ENCODE results near the gene PHAX. TPM values are rescaled to one million over a fixed set of nuclear protein-coding genes. Genes with fewer than 3 reads are reported as not detected.

PHAX gene
- total RNA-seq, 5 donors from 2014 or later (not counting 1 experiment from before 2014, with no cell fraction given) = 19.7 to 37.3 (median 30.3) TPM

DNA sequence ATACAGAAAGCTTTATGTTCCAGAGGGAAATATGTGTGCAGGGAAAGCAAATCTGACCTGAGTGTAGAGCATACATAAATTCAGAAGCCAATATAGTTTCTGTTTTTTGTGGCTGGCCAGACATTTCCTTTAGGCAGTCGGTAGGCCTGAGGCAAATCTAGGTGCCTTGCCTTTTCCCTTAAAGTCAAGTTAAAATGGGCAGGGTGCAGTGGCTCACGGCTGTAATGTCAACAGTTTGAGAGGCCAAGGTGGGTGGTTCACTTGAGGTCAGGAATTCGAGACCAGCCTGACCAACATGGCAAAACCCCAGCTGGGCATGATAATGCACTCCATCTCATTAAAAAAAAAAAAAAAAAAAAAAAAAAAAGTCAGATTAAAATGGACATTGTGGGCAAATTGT lies 31.2 kb downstream of the PHAX start:
- Histone ChIP-seq H3K36me3 (ENCODE audit: control insufficient read depth in 2 of 2, extremely low read depth in 1 of 2, insufficient read depth in 1 of 2, low read length in 1 of 2) (peaks cover 0 to 2% of the 10 kb centered on the region in 2 donors), H3K4me1 (ENCODE audit: control insufficient read depth in 1 of 2, extremely low read depth in 1 of 2, insufficient read depth in 2 of 2, low read length in 2 of 2) (no peaks in the 10 kb centered on the region), H3K4me3 (ENCODE audit: control insufficient read depth in 1 of 2, extremely low read depth in 1 of 2, low read length in 1 of 2) (no peak overlapping the region), H3K27me3 (replicated peaks in 1 of 2; ENCODE audit: control insufficient read depth in 2 of 2, extremely low read depth in 1 of 2, insufficient read depth in 2 of 2, low read length in 1 of 2) (no peaks in the 10 kb centered on the region), H3K9me3 (no peaks in the 10 kb centered on the region), H3K27ac (ENCODE audit: low read length) (no peak overlapping the region)
- ChIA-PET CTCF (no interaction called here), POLR2A (no interaction called here)
- Mint-ChIP-seq H3K27ac (no peak overlapping the region), H3K27me3 (no peaks in the 10 kb centered on the region), H3K4me3 (no peak overlapping the region), H3K36me3 (peaks cover 3% of the 10 kb centered on the region), H3K9me3 (no peaks in the 10 kb centered on the region), H3K4me1 (no peaks in the 10 kb centered on the region)
- DNase-seq (no peak), ATAC-seq (replicated peaks in 1 of 4) (no peak)
- 80% methylated on average over 1 of the region's 3 CpGs for WGBS (ENCODE audit: insufficient coverage)

DNA sequence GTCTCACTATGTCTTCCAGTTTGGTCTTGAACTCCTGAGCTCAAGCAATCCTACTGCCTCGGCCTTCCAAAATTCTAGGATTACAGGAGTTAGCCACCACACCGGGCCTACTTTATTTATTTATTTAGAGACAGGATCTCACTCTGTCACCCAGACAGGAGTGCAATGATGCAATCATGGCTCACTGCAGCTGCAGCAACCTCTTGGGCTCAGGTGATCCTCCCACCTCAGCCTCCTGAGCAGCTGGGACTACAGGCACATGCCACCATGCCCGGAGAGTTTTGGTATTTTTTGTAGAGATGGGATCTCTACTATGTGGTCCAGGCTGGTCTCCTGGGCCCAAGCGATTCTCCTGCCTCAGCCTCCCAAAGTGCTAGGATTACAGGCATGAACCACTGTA lies 32.8 kb downstream of the PHAX start:
- ATAC-seq (replicated peaks in 1 of 4) = no peak
- no peaks in the 10 kb centered on the region for H3K27me3 Mint-ChIP-seq
- no peaks in the 10 kb centered on the region for H3K4me1 Mint-ChIP-seq
- Histone ChIP-seq H3K4me1 (ENCODE audit: control insufficient read depth in 1 of 2, extremely low read depth in 1 of 2, insufficient read depth in 2 of 2, low read length in 2 of 2) (no peaks in the 10 kb centered on the region), H3K9me3 (no peaks in the 10 kb centered on the region), H3K27ac (ENCODE audit: low read length) (no peak overlapping the region), H3K4me3 (ENCODE audit: control insufficient read depth in 1 of 2, extremely low read depth in 1 of 2, low read length in 1 of 2) (no peak overlapping the region), H3K36me3 (ENCODE audit: control insufficient read depth in 2 of 2, extremely low read depth in 1 of 2, insufficient read depth in 1 of 2, low read length in 1 of 2) (no peaks in the 10 kb centered on the region), H3K27me3 (replicated peaks in 1 of 2; ENCODE audit: control insufficient read depth in 2 of 2, extremely low read depth in 1 of 2, insufficient read depth in 2 of 2, low read length in 1 of 2) (no peaks in the 10 kb centered on the region)
- H3K4me3 Mint-ChIP-seq = no peak overlapping the region
- ChIA-PET CTCF (no interaction called here), POLR2A (no interaction called here)
- 94% methylated on average over 3 of the region's 4 CpGs for WGBS (ENCODE audit: insufficient coverage)
- no peaks in the 10 kb centered on the region for H3K9me3 Mint-ChIP-seq
- no peaks in the 10 kb centered on the region for H3K36me3 Mint-ChIP-seq
- DNase-seq = no peak
- H3K27ac Mint-ChIP-seq = no peak overlapping the region

DNA sequence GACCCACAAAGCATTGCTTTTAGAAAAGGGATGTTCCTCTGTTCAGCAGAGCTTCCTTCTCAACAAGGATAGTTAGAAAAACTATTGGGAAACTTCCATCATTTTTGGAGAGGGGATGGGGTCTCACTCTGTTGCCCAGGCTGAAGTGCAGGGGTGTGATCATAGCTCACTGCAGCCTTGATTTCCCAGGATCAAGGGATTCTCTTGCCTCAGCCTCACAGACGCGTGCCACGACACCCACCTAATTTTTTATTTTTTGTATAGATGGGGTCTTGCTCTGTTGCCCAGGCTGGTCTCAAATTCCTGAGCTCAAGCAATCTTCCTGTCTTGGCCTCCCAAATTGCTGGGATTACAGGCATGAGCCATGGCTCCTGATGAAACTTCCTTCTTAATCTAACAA lies 34.8 kb downstream of the PHAX start:
- CTCF ChIA-PET = no interaction called here
- H3K4me1 ChIP-seq (ENCODE audit: control insufficient read depth in 1 of 2, extremely low read depth in 1 of 2, insufficient read depth in 2 of 2, low read length in 2 of 2) = no peaks in the 10 kb centered on the region
- H3K4me3 ChIP-seq (ENCODE audit: control insufficient read depth in 1 of 2, extremely low read depth in 1 of 2, low read length in 1 of 2) = no peak overlapping the region
- no peak overlapping the region for H3K4me3 Mint-ChIP-seq
- POLR2A ChIA-PET = interaction anchor here in 1 of 2 donors (0.6 kb wide), 1 partner anchor 23 kb away, joined by 5 read pairs; no protein-coding TSS in a partner anchor
- H3K4me1 Mint-ChIP-seq = no peaks in the 10 kb centered on the region
- no peaks in the 10 kb centered on the region for H3K36me3 Mint-ChIP-seq
- H3K9me3 Mint-ChIP-seq = no peaks in the 10 kb centered on the region
- no CpG with 5 or more reads among the region's 3 CpGs for WGBS (ENCODE audit: insufficient coverage)
- H3K27ac ChIP-seq (ENCODE audit: low read length) = no peak overlapping the region
- no peak for DNase-seq
- no peaks in the 10 kb centered on the region for H3K27me3 ChIP-seq (replicated peaks in 1 of 2; ENCODE audit: control insufficient read depth in 2 of 2, extremely low read depth in 1 of 2, insufficient read depth in 2 of 2, low read length in 1 of 2)
- no peak for ATAC-seq (replicated peaks in 1 of 4)
- H3K36me3 ChIP-seq (ENCODE audit: control insufficient read depth in 2 of 2, extremely low read depth in 1 of 2, insufficient read depth in 1 of 2, low read length in 1 of 2) = no peaks in the 10 kb centered on the region
- H3K9me3 ChIP-seq = no peaks in the 10 kb centered on the region
- no peaks in the 10 kb centered on the region for H3K27me3 Mint-ChIP-seq
- H3K27ac Mint-ChIP-seq = no peak overlapping the region

DNA sequence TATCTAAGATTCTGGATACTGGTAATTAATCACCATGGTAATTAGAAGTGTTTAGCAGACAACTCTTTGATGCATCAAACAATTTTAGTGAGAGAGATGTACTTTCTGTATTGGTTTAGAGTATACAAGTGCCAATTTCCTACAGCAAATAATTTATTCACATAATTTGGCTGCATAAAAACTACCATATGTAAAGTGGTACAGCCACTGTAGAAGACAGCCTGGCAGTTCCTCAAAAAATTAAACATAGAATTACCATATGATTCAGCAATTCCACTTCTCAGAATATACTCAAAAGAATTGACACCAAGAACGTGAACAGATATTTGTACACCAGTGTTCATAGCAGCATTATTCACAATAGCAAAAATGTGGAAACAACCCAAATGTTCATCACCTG lies 36.2 kb downstream of the PHAX start:
- WGBS (ENCODE audit: insufficient coverage) = no CpG with 5 or more reads among the region's 1 CpG
- Histone ChIP-seq H3K4me3 (ENCODE audit: control insufficient read depth in 1 of 2, extremely low read depth in 1 of 2, low read length in 1 of 2) (no peak overlapping the region), H3K27me3 (replicated peaks in 1 of 2; ENCODE audit: control insufficient read depth in 2 of 2, extremely low read depth in 1 of 2, insufficient read depth in 2 of 2, low read length in 1 of 2) (no peaks in the 10 kb centered on the region), H3K36me3 (ENCODE audit: control insufficient read depth in 2 of 2, extremely low read depth in 1 of 2, insufficient read depth in 1 of 2, low read length in 1 of 2) (no peaks in the 10 kb centered on the region), H3K9me3 (no peaks in the 10 kb centered on the region), H3K27ac (ENCODE audit: low read length) (no peak overlapping the region), H3K4me1 (ENCODE audit: control insufficient read depth in 1 of 2, extremely low read depth in 1 of 2, insufficient read depth in 2 of 2, low read length in 2 of 2) (no peaks in the 10 kb centered on the region)
- POLR2A ChIA-PET = no interaction called here
- Mint-ChIP-seq H3K27ac (no peak overlapping the region), H3K27me3 (no peaks in the 10 kb centered on the region), H3K4me3 (no peak overlapping the region), H3K4me1 (no peaks in the 10 kb centered on the region), H3K9me3 (no peaks in the 10 kb centered on the region), H3K36me3 (no peaks in the 10 kb centered on the region)
- CTCF ChIA-PET = no interaction called here
- ATAC-seq (replicated peaks in 1 of 4) = no peak
- no peak for DNase-seq

DNA sequence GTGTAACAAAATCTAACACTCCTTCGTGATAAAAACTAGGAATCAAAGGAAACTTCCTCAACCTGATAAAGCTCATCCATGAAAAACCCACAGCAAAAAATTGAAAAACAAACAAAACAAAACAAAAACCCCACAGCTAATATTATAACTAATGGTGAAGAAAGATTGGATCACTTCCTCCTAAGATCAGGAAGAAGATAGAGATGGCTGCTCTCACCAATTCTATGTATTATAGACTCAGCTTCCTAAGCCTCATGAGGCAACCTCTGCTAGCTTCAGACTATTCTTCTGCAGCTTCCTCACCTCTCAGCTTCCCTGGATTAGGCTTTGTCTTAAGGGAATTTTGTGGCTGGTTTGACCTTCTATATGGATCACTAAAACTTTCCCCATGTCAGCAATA lies 40.1 kb downstream of the PHAX start:
- 83% methylated on average over 1 of the region's 1 CpG for WGBS (ENCODE audit: insufficient coverage)
- DNase-seq (no peak), ATAC-seq (replicated peaks in 1 of 4) (no peak)
- no peak overlapping the region for H3K27ac Mint-ChIP-seq
- POLR2A ChIA-PET = no interaction called here
- no peaks in the 10 kb centered on the region for H3K4me1 Mint-ChIP-seq
- H3K9me3 ChIP-seq = no peaks in the 10 kb centered on the region
- no peak overlapping the region for H3K4me3 ChIP-seq (ENCODE audit: control insufficient read depth in 1 of 2, extremely low read depth in 1 of 2, low read length in 1 of 2)
- H3K36me3 ChIP-seq (ENCODE audit: control insufficient read depth in 2 of 2, extremely low read depth in 1 of 2, insufficient read depth in 1 of 2, low read length in 1 of 2) = no peaks in the 10 kb centered on the region
- H3K27me3 Mint-ChIP-seq = no peaks in the 10 kb centered on the region
- H3K27ac ChIP-seq (ENCODE audit: low read length) = no peak overlapping the region
- H3K4me1 ChIP-seq (ENCODE audit: control insufficient read depth in 1 of 2, extremely low read depth in 1 of 2, insufficient read depth in 2 of 2, low read length in 2 of 2) = no peaks in the 10 kb centered on the region
- peaks cover 0 to 6% (median 5%) of the 10 kb centered on the region in 3 donors for H3K9me3 Mint-ChIP-seq
- CTCF ChIA-PET = no interaction called here
- H3K4me3 Mint-ChIP-seq = no peak overlapping the region
- H3K27me3 ChIP-seq (replicated peaks in 1 of 2; ENCODE audit: control insufficient read depth in 2 of 2, extremely low read depth in 1 of 2, insufficient read depth in 2 of 2, low read length in 1 of 2) = no peaks in the 10 kb centered on the region
- H3K36me3 Mint-ChIP-seq = peaks cover 5% of the 10 kb centered on the region

DNA sequence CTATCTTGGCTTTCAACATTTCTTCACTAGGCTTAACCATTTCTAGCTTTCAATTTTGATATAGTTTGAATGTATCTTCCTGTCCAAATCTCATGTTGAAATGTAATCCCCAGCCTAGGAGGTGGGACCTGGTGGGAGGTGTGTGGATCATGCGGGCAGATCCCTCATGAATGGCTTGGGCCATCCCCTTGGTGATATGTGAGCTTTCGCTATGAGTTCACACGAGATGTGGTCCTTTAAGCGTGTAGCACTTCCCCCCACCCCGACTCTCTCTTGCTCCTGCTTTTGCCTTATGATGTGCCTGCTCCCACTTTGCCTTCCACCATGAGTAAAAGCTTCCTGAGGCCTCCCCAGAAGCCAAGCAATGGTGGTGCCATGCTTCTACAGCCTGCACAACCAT lies 40.6 kb downstream of the PHAX start:
- Mint-ChIP-seq H3K27me3 (no peaks in the 10 kb centered on the region), H3K9me3 (peaks cover 0 to 6% (median 5%) of the 10 kb centered on the region in 3 donors), H3K4me1 (no peaks in the 10 kb centered on the region), H3K27ac (no peak overlapping the region), H3K36me3 (peaks cover 5% of the 10 kb centered on the region), H3K4me3 (no peak overlapping the region)
- Histone ChIP-seq H3K9me3 (no peaks in the 10 kb centered on the region), H3K27ac (ENCODE audit: low read length) (no peak overlapping the region), H3K36me3 (ENCODE audit: control insufficient read depth in 2 of 2, extremely low read depth in 1 of 2, insufficient read depth in 1 of 2, low read length in 1 of 2) (no peaks in the 10 kb centered on the region), H3K4me1 (ENCODE audit: control insufficient read depth in 1 of 2, extremely low read depth in 1 of 2, insufficient read depth in 2 of 2, low read length in 2 of 2) (no peaks in the 10 kb centered on the region), H3K27me3 (replicated peaks in 1 of 2; ENCODE audit: control insufficient read depth in 2 of 2, extremely low read depth in 1 of 2, insufficient read depth in 2 of 2, low read length in 1 of 2) (peaks cover 0 to 3% of the 10 kb centered on the region in 2 experiments), H3K4me3 (ENCODE audit: control insufficient read depth in 1 of 2, extremely low read depth in 1 of 2, low read length in 1 of 2) (no peak overlapping the region)
- ChIA-PET POLR2A (no interaction called here), CTCF (no interaction called here)
- WGBS (ENCODE audit: insufficient coverage) = 61% methylated on average over 3 of the region's 5 CpGs
- DNase-seq = no peak
- ATAC-seq (replicated peaks in 1 of 4) = no peak

DNA sequence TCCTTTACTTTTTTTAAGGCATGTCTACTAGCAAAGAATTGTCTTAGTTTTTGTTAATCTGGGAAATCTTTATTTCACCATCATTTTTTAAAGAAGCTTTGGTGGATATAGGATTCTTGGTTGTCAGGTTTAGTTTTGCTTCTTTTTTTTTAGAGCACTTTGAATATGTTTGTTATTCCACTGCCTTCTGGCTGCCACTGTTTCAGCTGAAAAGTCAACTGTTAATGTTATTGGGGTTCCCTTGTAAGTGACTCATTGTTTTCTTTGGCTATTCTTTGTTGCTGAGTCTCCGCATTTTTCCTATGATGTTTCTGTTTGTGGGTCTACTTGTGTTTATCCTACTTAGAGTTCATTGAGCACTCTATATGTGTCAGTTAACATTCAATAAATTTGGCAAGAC lies 44.4 kb downstream of the PHAX start:
- H3K27me3 ChIP-seq (replicated peaks in 1 of 2; ENCODE audit: control insufficient read depth in 2 of 2, extremely low read depth in 1 of 2, insufficient read depth in 2 of 2, low read length in 1 of 2) = peaks cover 0 to 6% of the 10 kb centered on the region in 2 experiments
- no peak overlapping the region for H3K27ac Mint-ChIP-seq
- ChIA-PET CTCF (interaction anchor here in 1 of 2 donors (0.6 to 0.8 kb wide), 3 partner anchors 134 to 917 kb away, joined by 3 to 5 read pairs (median 3); no protein-coding TSS in a partner anchor), POLR2A (interaction anchor here in 1 of 2 donors (0.5 kb wide), 1 partner anchor 38 kb away, joined by 7 read pairs; no protein-coding TSS in a partner anchor)
- no peaks in the 10 kb centered on the region for H3K9me3 ChIP-seq
- H3K36me3 Mint-ChIP-seq = peaks cover 5% of the 10 kb centered on the region
- no peaks in the 10 kb centered on the region for H3K36me3 ChIP-seq (ENCODE audit: control insufficient read depth in 2 of 2, extremely low read depth in 1 of 2, insufficient read depth in 1 of 2, low read length in 1 of 2)
- no peak overlapping the region for H3K4me3 ChIP-seq (ENCODE audit: control insufficient read depth in 1 of 2, extremely low read depth in 1 of 2, low read length in 1 of 2)
- no peaks in the 10 kb centered on the region for H3K4me1 Mint-ChIP-seq
- no peaks in the 10 kb centered on the region for H3K4me1 ChIP-seq (ENCODE audit: control insufficient read depth in 1 of 2, extremely low read depth in 1 of 2, insufficient read depth in 2 of 2, low read length in 2 of 2)
- no peak for ATAC-seq (replicated peaks in 1 of 4)
- no peak for DNase-seq
- peaks cover 0 to 6% (median 5%) of the 10 kb centered on the region in 3 donors for H3K9me3 Mint-ChIP-seq
- H3K4me3 Mint-ChIP-seq = no peak overlapping the region
- no CpG with 5 or more reads among the region's 1 CpG for WGBS (ENCODE audit: insufficient coverage)
- peaks cover 9 to 22% of the 10 kb centered on the region in 2 donors for H3K27me3 Mint-ChIP-seq
- H3K27ac ChIP-seq (ENCODE audit: low read length) = no peak overlapping the region
